Neural cell (in vitro differentiated cells): ENCODE measurements around the gene IL20RA. TPM values are rescaled to one million over a fixed set of nuclear protein-coding genes. Genes with fewer than 3 reads are reported as not detected.

Experiments used
- H2AFZ ChIP-seq: fragments of 200-600, 300-800 bp; sonication (generic), shearing (Covaris generic); 2 replicates; pipeline ENCODE4 v1.6.0; 2014; ENCODE audit warnings: low read depth, mild to moderate bottlenecking, antibody characterized with exemption, low read length, moderate library complexity
- H3F3A ChIP-seq: fragments of 200-600 bp; shearing (Covaris generic); 2 replicates; pipeline ENCODE4 v1.6.1; 2016; ENCODE audit warnings: mild to moderate bottlenecking, moderate library complexity, mixed read lengths, antibody characterized with exemption, low read length; ENCODE audit not compliant: insufficient read depth, poor library complexity, severe bottlenecking
- H3K27ac ChIP-seq: fragments of 200-600, 300-800 bp; sonication (generic), shearing (Covaris generic); 2 replicates; pipeline ENCODE4 v1.5.1; 2014; ENCODE audit warnings: mild to moderate bottlenecking, low read length, moderate library complexity
- H3K27me3 ChIP-seq: fragments of 300-800, 200-600 bp; sonication (generic), shearing (Covaris generic); 2 replicates; pipeline ENCODE4 v1.6.0; 2014; ENCODE audit warnings: mild to moderate bottlenecking, low read depth, low read length, moderate library complexity; ENCODE audit not compliant: insufficient read depth
- H3K36me3 ChIP-seq: fragments of 300-800, 200-600 bp; sonication (generic), shearing (Covaris generic); 2 replicates; pipeline ENCODE4 v1.5.1; 2014; ENCODE audit warnings: mild to moderate bottlenecking, antibody characterized with exemption, low read length, moderate library complexity; ENCODE audit not compliant: insufficient read depth
- H3K4me2 ChIP-seq: fragments of 300-800, 200-600 bp; sonication (generic), shearing (Covaris generic); 2 replicates; pipeline ENCODE4 v1.6.0; 2014; ENCODE audit warnings: mild to moderate bottlenecking, low read length
- H3K4me3 ChIP-seq: fragments of 300-800, 200-600 bp; sonication (generic), shearing (Covaris generic); 2 replicates; pipeline ENCODE4 v1.5.1; 2014; ENCODE audit warnings: mild to moderate bottlenecking, low read length, moderate library complexity
- H3K79me2 ChIP-seq: fragments of 200-600 bp; shearing (Covaris generic); replicated peaks from 2 replicates; pipeline ENCODE4 v1.6.0; 2014; ENCODE audit warnings: mild to moderate bottlenecking, low read length, moderate library complexity; ENCODE audit not compliant: insufficient read depth
- H3K9ac ChIP-seq: fragments of 300-800, 200-600 bp; sonication (generic), shearing (Covaris generic); 2 replicates; pipeline ENCODE4 v1.6.1; 2016; ENCODE audit warnings: mild to moderate bottlenecking, low read length, mixed read lengths
- H3K9me2 ChIP-seq: fragments of 200-600 bp; shearing (Covaris generic); 2 replicates; pipeline ENCODE4 v1.6.1; 2016; ENCODE audit warnings: mild to moderate bottlenecking, low read length, mixed read lengths; ENCODE audit not compliant: insufficient read depth
- H3K9me3 ChIP-seq: fragments of 200-600, 300-800 bp; sonication (generic), shearing (Covaris generic); 2 replicates; pipeline ENCODE4 v1.6.1; 2016; ENCODE audit warnings: mild to moderate bottlenecking, mixed run types, low read length, moderate library complexity, mixed read lengths
- H4K20me1 ChIP-seq: fragments of 200-600 bp; shearing (Covaris generic); 2 replicates; pipeline ENCODE4 v1.6.1; 2016; ENCODE audit warnings: mild to moderate bottlenecking, mixed run types; ENCODE audit not compliant: insufficient read depth
- EP300 ChIP-seq: fragments of 450-650 bp; conservative IDR thresholded peaks from 2 replicates; pipeline ENCODE4 v1.6.1; 2014; ENCODE audit warnings: antibody characterized with exemption, mild to moderate bottlenecking, moderate library complexity; ENCODE audit not compliant: poor library complexity, severe bottlenecking
- EZH2 ChIP-seq: fragments of 200-600, 300-800 bp; shearing (Covaris generic), sonication (generic); IDR thresholded peaks from 2 replicates; pipeline ENCODE4 v1.6.1; 2014; ENCODE audit warnings: antibody characterized with exemption, low read length, borderline replicate concordance, mild to moderate bottlenecking; ENCODE audit not compliant: insufficient read depth, poor library complexity, severe bottlenecking
- MXI1 ChIP-seq: fragments of 450-650 bp; conservative IDR thresholded peaks from 2 replicates; pipeline ENCODE4 v1.6.1; 2014; ENCODE audit warnings: antibody characterized with exemption, mild to moderate bottlenecking; ENCODE audit not compliant: poor library complexity, severe bottlenecking
- POLR2AphosphoS5 ChIP-seq: IDR thresholded peaks from 2 replicates; pipeline ENCODE4 v1.6.1; 2012
- RAD21 ChIP-seq: fragments of 450-650 bp; conservative IDR thresholded peaks from 2 replicates; pipeline ENCODE4 v1.6.1; 2014; ENCODE audit warnings: antibody characterized with exemption, mild to moderate bottlenecking, moderate library complexity
- REST ChIP-seq: IDR thresholded peaks from 2 replicates; pipeline ENCODE4 v1.6.1; 2012; ENCODE audit warnings: borderline replicate concordance
- SMC3 ChIP-seq: fragments of 450-650 bp; conservative IDR thresholded peaks from 2 replicates; pipeline ENCODE4 v1.6.1; 2014; ENCODE audit warnings: antibody characterized with exemption, mild to moderate bottlenecking, moderate library complexity; ENCODE audit not compliant: poor library complexity
- TAF1 ChIP-seq: IDR thresholded peaks from 2 replicates; pipeline ENCODE4 v1.6.1; 2012; ENCODE audit warnings: low read depth
- polyA plus RNA-seq: library from polyadenylated mRNA; depleted of rRNA; stranded (reverse); fragments of >200 nt; gene quantifications from 2 replicates; pipeline ENCODE4 v1.2.3, GENCODE V29; 2014
- TF ChIP-seq, protein P1 (sequence below): fragments of 450-650 bp; IDR thresholded peaks from 2 replicates; pipeline ENCODE4 v1.5.1; 2014; ENCODE audit warnings: antibody characterized with exemption, mild to moderate bottlenecking, moderate library complexity; ENCODE audit not compliant: poor library complexity, severe bottlenecking

Gene IL20RA
- polyA plus RNA-seq, 1 donor from 2014 or later: not detected

- Histone ChIP-seq H3F3A (no peaks in the 10 kb centered on the region), H3K9me3 (no peaks in the 10 kb centered on the region), H3K27ac (no peak overlapping the region), H3K9me2 (no peaks in the 10 kb centered on the region), H3K4me2 (no peak overlapping the region), H4K20me1 (no peaks in the 10 kb centered on the region), H3K27me3 (no peaks in the 10 kb centered on the region), H2AFZ (no peak overlapping the region), H3K36me3 (no peaks in the 10 kb centered on the region), H3K9ac (no peak overlapping the region), H3K79me2 (no peaks in the 10 kb centered on the region), H3K4me3 (no peak overlapping the region)
- no peak for TF ChIP-seq TAF1
- TF ChIP-seq RAD21: no peak
- TF ChIP-seq POLR2AphosphoS5: no peak
- no peak for TF ChIP-seq EZH2
- no peak for TF ChIP-seq EP300
Measured at GRCh38 chr6:137011406-137011805, 33.4 kb downstream of the IL20RA start.

- Histone ChIP-seq H3K27me3 (no peaks in the 10 kb centered on the region), H3K9me3 (no peaks in the 10 kb centered on the region), H3K4me2 (no peak overlapping the region), H3K9ac (no peak overlapping the region), H2AFZ (no peak overlapping the region), H4K20me1 (no peaks in the 10 kb centered on the region), H3K27ac (no peak overlapping the region), H3K36me3 (no peaks in the 10 kb centered on the region), H3K9me2 (no peaks in the 10 kb centered on the region), H3K79me2 (no peaks in the 10 kb centered on the region), H3K4me3 (no peak overlapping the region), H3F3A (no peaks in the 10 kb centered on the region)
- TF ChIP-seq, protein P1, sequence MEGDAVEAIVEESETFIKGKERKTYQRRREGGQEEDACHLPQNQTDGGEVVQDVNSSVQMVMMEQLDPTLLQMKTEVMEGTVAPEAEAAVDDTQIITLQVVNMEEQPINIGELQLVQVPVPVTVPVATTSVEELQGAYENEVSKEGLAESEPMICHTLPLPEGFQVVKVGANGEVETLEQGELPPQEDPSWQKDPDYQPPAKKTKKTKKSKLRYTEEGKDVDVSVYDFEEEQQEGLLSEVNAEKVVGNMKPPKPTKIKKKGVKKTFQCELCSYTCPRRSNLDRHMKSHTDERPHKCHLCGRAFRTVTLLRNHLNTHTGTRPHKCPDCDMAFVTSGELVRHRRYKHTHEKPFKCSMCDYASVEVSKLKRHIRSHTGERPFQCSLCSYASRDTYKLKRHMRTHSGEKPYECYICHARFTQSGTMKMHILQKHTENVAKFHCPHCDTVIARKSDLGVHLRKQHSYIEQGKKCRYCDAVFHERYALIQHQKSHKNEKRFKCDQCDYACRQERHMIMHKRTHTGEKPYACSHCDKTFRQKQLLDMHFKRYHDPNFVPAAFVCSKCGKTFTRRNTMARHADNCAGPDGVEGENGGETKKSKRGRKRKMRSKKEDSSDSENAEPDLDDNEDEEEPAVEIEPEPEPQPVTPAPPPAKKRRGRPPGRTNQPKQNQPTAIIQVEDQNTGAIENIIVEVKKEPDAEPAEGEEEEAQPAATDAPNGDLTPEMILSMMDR: no peak
- no peak for TF ChIP-seq RAD21
- no peak for TF ChIP-seq POLR2AphosphoS5
- TF ChIP-seq EP300: no peak
- no peak for TF ChIP-seq TAF1
- no peak for TF ChIP-seq EZH2
- TF ChIP-seq MXI1: no peak
- no peak for TF ChIP-seq SMC3
- TF ChIP-seq REST: no peak
Measured at GRCh38 chr6:137010128-137010718, 34.5 kb downstream of the IL20RA start.
